Suprapubic skin (tissue), 4 donors: ENCODE results near the gene EFTUD2.

ENCODE experiments used
- CTCF ChIP-seq, 2 donors: fragments of 200-600 bp in 1 of 2; fragments of 450-650 bp in 1 of 2; sonication (generic) in 1 of 2; IDR thresholded peaks; one replicate each; pipeline ENCODE4 v1.5.1; 2016 to 2019; ENCODE audit warnings: antibody characterized with exemption in 2 of 2, mild to moderate bottlenecking in 1 of 2, moderate library complexity in 1 of 2
- EP300 ChIP-seq: sonication (generic); formaldehyde crosslinking; IDR thresholded peaks from one replicate; pipeline ENCODE4 v1.6.1; 2017; ENCODE audit warnings: antibody characterized with exemption
- POLR2A ChIP-seq, 2 donors: fragments of 450-650 bp; IDR thresholded peaks; one replicate each; pipeline ENCODE4 v1.6.1; 2017; ENCODE audit warnings: antibody characterized with exemption in 2 of 2, mild to moderate bottlenecking in 2 of 2, moderate library complexity in 2 of 2
- POLR2AphosphoS5 ChIP-seq, 3 donors: sonication (generic); formaldehyde crosslinking; IDR thresholded peaks; one replicate each; pipeline ENCODE4 v1.6.1; 2017; ENCODE audit warnings: antibody characterized with exemption in 3 of 3

GRCh38 chr17:44812263-44812662, 87.0 kb downstream of the EFTUD2 start:
- no peak for TF ChIP-seq CTCF (IDR thresholded peaks at IDR 0.05)
- TF ChIP-seq POLR2A (IDR thresholded peaks at IDR 0.05), result no peak
- no peak for TF ChIP-seq EP300
- no peak for TF ChIP-seq POLR2AphosphoS5 (IDR thresholded peaks at IDR 0.05)
